ENCODE data around the gene ARAP2.
A peak's percentile ranks its signal among the peaks of the same experiment; 100 is the strongest.

The ARAP2 gene, protein sequence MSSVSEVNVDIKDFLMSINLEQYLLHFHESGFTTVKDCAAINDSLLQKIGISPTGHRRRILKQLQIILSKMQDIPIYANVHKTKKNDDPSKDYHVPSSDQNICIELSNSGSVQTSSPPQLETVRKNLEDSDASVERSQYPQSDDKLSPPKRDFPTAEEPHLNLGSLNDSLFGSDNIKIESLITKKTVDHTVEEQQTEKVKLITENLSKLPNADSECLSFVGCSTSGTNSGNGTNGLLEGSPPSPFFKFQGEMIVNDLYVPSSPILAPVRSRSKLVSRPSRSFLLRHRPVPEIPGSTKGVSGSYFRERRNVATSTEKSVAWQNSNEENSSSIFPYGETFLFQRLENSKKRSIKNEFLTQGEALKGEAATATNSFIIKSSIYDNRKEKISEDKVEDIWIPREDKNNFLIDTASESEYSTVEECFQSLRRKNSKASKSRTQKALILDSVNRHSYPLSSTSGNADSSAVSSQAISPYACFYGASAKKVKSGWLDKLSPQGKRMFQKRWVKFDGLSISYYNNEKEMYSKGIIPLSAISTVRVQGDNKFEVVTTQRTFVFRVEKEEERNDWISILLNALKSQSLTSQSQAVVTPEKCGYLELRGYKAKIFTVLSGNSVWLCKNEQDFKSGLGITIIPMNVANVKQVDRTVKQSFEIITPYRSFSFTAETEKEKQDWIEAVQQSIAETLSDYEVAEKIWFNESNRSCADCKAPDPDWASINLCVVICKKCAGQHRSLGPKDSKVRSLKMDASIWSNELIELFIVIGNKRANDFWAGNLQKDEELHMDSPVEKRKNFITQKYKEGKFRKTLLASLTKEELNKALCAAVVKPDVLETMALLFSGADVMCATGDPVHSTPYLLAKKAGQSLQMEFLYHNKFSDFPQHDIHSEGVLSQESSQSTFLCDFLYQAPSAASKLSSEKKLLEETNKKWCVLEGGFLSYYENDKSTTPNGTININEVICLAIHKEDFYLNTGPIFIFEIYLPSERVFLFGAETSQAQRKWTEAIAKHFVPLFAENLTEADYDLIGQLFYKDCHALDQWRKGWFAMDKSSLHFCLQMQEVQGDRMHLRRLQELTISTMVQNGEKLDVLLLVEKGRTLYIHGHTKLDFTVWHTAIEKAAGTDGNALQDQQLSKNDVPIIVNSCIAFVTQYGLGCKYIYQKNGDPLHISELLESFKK (N-terminal part only)

DNA sequence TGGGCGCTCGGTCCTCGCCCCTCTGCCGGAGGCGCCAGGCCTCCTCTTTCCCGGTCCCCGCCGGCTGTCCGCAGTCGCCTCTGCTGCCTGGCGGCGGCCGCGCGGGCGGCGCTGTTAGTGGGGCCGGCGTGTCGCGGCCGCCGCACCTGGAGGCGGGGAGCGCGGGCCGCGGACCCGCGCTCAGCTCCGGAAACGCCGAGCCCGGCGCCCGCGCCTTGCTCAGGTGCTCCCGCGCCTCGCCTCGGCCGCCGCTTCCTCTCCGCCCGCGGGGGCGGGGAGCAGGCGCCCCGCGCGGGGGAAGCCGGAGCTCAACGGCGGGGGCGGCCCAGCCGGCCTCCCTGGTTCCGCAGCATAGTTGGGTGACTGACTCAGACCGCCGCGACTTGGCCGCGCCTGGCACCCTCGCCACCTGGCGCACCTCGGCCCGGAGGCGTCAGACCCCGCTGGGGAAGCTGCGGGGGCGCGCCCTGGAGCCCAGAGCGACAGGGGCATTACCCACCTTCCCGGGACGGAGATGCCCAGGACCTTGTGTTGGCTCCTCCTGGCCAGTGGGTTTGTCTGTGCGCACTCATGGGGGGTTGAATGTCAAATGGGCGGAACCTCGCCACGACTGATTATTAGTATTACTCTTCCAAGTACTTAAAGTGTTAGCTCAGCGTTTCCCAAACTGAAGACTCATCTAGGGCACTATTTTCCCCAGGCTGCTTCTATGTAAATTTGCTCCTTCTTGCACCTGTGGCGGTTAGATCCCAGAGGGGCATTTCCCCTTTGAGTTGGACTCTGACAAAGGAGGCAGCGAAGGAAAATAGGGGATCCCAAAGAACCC lies at the start of gene ARAP2:
ARAP2 (minus strand) TSS at position 258 of the 826 bp plus-strand sequence. CDS start 15,028 bp downstream, outside the sequence.
- DNase-seq: peak; percentile 50

DNA sequence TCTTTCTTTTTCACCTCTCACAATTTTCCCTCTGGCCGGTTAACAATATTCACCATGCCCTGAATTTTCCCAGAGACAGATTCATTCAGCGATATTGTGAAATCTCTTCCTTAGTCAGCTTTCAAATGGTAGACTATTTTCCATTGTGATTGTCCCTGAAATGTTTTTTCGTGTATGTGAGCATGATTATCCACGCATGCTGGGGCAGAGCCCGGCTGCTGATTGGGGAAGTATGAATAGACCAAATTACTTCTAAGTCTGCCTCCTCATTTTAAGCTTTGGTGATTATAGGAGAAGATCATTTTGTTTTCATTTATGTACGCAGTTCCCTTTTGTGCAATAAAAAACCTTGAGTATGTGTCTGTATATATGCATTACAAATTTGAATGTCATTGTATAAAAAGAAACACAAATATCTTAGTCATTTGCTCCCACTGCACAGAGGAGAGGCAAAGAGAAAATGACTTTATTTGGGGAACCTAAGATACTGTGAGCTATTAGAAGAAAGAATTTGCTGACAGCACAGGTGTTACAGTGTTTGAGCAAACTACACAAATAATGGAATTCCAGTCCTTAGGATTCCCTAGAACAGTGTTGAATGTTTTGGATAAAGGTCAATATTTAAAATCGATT lies 48.4 kb upstream of the ARAP2 start:
- DNase-seq: no peak

DNA sequence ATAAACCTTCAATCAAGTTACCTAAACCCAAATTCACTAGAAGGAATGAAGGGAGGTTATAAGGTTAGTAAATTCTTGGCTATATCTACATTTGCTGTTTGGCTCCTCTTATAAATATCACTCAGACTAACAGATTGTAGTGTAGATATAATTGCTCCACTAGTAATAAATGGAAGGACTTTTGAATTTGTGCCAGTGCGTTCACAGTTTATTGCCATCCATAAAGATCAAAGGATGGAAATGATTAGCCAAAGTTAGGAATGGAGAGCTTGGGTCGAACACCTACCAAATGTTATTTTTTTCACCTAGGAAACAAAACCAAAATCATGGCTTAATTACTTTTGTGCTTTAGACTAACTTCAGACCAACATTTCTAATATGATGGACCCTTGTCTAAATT lies 46.3 kb upstream of the ARAP2 start:
- peak; percentile 12 for DNase-seq

DNA sequence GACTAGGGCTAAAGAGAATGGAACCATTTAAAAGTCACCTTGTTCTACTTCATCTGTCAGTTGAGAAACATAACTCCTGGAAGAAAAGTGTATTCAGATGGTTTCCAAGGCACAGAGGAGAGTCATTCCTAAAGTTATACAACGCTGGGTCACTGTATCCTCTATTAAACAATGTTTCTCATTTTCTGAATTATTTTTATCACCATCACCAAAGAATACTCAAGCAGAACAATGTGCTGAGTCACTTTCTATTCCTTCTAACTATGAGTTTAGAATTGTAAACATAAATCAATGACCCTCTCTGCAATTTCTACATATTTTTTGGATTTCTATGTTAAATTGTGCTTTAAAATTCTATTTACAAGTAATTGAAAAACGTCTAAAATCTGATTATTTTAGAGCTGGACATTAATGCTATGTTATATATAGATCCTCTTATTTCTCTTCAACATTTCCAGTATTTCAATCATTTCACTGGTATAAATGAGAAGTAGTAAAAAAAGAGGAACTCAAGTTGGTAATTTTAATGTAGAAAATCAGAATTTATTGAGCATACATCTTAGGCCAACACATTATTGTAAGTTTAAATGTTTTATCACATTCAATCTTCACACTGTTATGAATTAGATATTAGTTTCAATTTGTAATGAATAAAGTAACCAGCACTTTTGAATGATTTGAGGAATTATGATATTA lies 44.6 kb upstream of the ARAP2 start:
- no peak for DNase-seq

DNA sequence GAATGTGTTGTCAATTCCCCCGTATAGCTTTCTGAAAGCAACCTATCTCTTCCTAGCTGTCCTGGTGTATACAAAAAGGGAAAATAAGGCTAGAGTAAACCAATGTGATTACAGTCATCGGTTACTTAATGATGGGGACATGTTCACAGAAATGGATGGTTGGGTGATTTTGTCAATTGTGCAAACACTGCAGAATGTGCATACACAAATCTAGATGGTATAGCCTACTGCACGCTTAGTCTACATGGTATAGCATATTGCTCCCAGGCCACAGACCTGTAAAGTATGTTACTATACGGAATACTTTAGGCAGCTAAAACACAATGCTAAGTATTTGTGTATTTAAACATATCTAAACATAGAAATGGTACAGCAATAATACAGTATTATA lies 42.2 kb upstream of the ARAP2 start:
- DNase-seq: no peak

DNA sequence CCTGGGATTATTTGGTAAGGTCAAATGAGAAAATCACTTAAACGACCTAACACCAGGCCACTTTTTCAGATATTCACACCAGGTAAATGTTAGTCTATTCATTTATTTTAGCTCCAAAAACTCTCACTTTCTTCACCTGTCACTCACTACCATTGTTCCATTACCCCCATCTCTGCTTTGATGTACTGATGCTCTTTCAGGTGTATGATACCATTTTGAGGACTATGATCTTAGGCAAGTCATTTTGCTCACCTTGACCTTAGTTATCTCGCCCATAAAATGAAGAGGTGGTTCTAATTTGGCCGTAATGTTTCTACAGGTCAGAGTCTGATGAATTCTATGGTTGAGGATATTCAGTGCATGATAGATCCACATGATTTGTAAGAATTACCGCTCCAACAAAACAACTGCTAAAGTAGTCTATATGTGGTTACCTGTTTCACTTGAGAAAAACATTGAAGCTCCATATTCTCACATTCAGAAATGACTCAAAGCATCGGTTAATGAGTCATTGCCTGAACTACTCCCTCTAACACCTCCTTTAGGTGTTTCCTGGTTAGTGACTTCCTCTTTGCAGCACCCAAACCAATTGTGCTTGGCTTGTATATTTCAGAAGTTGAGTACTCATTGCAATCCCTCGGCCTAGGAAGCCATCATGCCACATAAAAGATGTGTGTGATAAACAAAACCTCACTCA lies 41.6 kb upstream of the ARAP2 start:
- no peak for DNase-seq

DNA sequence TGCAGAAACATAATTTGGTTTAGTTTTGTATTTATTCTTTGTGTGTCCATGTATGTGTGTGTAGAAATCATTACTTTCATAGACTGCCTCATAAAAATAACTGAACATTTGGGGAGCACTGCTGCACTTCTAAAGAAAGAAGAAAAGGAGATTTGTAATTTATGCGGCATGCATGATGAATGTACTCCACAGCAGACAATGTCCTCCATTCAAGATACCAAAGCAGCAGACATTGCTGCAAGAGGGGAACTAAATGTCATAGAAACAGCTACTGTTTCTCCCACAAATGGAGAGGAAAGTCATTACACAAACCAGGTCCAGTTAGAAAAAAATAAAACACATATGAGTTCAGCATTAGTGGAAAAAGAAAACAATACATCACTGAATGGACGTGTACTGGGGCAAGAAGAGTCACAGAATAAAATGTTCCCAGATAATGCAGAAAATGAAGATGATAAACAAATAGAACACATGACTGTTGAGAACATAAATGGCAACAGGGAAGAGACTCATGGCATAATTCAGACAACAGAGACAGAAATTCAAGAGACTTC lies 39.7 kb upstream of the ARAP2 start:
- no peak for DNase-seq

DNA sequence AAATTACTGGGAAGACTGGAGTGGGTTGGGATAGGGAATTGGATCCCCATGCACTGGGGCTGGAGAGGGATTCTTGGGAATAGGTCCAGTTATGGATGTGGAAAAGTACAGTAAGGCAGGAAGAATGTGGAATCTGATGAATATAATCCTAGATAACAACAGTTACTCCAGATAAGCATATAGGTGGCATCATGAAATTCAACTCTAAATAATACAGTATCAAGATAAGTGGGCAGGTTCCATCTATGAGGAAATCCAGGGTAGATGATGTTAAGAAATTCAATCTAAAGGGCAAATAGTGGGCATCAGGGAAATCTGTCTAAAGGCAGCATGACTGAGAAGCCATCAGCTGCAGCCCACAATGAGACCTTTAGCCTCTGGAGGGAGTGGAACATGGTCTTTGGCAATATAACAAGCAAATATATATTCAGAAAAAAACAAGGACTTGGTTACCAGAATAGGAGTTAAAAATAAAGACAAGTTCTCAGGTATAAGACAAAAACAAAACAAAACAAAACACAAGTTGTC lies 38.3 kb upstream of the ARAP2 start:
- no peak for DNase-seq

DNA sequence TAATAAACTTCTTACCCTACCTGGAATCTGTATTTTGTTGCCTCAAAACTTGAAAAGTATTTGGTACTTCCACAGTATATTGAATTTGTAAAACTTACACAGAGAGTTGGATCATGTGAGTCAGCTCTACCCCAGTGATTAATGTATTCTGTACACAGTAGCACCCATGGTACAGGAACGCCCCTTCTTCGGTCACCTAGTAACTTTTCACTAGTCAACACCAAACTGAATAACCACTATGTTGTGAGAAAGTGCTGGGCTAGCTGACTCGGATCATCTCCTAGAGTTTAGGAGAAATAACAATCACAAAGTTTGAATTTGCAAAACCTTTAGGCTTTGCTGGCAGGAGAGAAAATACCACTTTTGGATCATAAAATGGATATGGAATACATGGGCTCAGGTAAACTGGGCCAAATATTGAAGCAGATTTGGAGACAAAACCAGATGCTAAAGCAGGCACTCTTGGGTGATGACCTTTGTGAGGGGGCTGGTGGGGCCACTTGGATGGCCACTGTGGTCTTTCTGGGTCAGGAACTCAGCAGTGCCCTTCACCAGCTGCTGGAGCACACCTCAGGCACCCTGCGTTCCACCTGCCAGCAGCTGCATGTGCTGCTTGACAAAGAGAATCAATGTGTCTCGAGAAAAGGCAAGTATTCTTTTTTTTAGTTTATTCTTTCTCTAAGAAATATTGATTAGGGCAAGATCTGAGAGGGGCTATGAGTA lies 37.2 kb upstream of the ARAP2 start, which contains the start of gene DTHD1:
DTHD1 (plus strand) TSS at position 233 of the 723 bp plus-strand sequence; CDS start at position 376, 143 bp downstream.
- DNase-seq: no peak

DNA sequence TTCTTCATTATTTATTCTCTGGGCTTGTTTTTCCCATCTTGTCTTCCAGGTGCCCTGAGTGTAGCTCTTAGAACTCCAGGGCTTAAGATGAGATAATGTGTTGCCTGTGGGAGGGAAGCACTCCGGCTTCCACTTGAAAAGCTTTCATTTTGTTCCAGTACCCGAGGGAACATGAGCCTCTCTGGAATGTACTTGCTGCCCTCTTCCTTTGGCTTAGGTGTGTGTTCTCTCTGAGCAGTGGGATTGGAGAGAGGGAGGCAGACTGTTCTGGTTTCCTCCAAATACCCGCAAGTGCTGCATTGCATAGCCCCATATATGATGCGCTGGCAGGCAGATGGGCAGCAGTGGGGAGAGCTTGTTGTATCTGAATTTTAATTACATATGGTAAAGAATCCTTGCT lies 36.2 kb upstream of the ARAP2 start:
- DNase-seq: no peak

DNA sequence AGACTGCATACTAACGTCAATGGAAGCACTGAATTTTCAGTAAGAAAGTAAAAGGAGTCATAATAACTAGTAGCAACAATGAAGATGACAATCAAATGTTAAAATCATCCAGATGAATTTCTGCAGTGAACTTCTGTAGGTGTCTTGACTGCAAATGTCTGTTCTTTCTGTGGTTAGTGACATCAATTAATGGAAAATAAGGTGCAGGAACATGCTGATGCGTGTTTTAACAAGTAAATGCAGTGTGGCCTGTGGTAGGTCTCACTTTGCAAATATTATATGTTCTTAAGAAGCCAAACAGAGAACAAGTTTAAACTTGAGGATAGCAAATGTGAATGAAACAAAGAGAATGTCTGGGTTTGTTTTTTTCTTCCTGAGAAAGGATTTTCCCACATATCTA lies 34.5 kb upstream of the ARAP2 start:
- no peak for DNase-seq

DNA sequence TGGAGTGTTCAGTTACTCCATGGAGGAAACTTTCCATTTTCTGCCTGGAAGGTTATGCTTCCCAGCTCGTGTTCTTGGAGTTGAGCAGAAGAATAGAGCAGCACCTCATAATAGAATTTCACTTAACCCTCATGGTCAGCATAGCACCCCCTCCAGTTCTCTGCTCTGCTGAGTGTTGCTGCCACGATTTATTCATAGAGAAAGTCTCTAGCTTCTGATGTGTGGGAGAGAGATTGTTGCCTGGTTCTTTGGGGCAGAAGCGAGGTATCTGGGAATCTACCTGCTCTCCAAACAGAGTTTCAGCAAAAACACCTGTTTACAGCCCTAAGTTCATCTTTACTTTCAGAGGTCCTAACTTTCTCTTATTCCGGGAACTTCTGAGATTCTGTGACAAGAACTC lies 33.2 kb upstream of the ARAP2 start:
- no peak for DNase-seq

DNA sequence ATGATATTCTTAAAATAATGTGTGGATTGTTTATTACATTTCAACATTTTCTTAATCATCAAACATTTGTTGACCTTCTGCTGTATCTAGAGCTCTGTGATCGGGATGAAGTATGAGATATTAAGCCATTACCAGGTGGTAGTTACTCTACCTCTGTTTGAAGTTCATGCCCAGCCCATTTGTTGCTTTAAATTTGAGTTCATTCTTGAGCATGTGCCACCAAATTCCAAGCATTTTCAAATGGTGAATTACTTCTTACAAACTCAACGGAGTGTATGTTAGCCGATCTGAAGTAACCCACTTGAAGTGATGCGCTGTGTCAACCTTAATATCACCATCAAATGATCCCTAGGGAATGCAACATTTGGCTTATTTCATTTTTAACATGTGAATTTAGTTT lies 29.8 kb upstream of the ARAP2 start:
- no peak for DNase-seq

DNA sequence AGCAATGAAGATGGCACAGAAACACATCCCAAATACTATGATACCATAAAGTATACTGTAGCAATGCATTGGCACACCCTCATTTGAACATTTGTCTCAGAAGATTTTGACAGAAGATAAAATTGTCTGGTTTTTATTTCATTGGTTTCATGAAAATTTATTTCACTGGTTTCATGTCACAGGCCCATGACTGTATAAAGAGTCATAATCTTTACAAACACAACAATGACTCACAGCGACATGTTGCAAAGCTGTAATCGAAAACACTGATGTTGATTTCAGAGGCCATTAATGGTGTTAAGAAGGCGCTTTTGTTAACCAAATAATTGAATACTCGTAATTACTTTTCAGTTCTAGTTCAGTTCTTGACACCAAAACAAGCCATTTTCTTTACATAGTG lies 29.0 kb upstream of the ARAP2 start:
- no peak for DNase-seq

DNA sequence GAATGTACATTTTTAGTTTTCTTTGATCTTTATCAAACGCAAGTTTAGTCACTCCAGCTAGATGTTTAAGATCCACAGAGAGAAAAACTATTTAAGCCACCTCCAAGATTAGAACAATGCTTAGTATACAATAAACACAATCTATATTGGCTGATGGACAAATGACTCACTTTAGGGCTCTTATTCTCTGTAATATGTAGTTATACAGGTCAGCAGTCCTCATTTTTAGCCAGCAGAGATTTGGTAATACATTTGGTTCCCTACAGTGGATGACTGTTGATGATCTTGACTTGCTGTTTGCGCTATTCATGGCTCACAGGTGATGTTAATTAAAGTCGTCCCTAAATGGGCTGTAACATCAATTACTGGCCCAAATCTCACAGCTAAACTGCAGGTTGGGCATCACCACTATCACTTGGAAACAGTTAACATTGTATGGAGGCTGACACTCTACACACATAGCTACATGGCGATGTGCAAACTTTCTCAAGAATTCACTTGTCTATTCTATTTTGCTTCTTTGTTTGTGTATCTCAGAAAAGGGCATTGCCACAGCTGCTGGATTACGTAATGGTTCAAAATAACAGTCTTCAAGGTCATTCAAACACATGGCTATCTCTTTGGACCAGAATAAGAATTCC lies 25.3 kb upstream of the ARAP2 start:
- no peak for DNase-seq

DNA sequence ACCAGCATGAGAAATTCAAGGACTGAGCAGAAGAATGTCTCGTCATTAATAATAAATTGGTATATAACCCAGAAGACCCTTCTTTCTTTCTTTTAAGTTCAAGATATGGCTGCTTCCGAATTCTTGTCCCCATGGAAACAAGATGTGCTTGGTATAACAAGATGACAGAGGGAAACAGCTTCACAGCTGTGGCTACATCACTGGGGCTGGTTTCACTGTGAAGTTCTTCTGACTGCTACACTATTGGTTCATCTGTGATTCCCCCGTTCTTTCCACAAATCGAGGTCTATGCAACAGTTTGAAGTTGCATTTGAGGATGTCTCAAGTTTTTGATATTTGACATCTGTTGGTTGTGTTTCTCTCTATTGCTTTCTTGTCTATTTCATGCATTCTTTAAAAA lies 24.8 kb upstream of the ARAP2 start:
- DNase-seq: no peak

DNA sequence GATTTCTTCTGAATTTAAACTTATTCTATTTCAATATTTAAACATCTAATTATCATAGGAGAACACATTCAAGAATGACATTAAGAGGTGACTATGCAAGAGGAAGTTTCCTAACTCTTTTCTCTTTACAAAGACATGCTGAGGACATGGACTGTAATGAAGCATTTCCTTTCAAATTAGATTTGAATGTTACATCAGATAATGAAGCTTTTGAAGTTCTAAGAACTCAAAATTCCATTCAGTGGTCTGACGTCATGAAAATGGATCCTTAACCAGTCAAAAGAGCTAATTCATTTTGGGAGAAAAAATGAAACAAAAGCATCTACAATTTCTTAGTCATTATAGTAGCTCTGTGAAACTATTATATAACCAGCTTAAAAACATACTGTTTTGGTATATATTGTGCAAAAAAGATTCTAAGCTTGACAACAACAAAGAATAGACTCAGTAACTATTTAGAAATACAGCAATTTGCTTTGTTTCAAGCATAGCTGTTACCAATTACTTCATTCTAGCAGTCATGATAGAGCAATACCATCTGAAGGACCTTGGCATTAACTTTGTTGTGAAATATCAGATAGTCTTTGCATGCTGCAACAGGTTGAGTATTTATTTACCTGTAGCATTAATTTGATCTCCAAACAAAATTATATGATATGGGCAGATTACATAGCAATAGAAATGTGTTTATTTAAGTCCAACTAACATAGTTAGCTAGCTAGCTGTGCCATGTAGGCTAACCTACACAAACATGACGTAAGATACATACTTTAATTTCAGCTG lies 23.4 kb upstream of the ARAP2 start:
- DNase-seq: no peak

All from NCI-H446 treated with DMSO at 0.1 percent for 48 hours (cell line).